Naive thymus-derived CD4-positive, alpha-beta T cell (primary cell): ENCODE measurements around the gene BCL11A. TPM values are rescaled to one million over a fixed set of nuclear protein-coding genes. Genes with fewer than 3 reads are reported as not detected.
"Not testable (repeated sequence)": the region's sequence is repeated elsewhere in the genome, so short reads cannot be mapped to it uniquely, and the experiment has no call there.

ENCODE experiments used
- ATAC-seq: fragments of 150-1000 bp; cut with Tn5 transposase; 2 replicates; pipeline ENCODE4 v1.10.0; 2021; ENCODE audit warnings: mild to moderate bottlenecking, moderate library complexity
- CTCF ChIA-PET: fragments of 350-600 bp; sonication (Branson Sonifier 250); formaldehyde crosslinking; loops from one replicate; lab custom pipeline; 2021; ENCODE audit warnings: antibody characterized with exemption; lab: Charles Lee
- POLR2A ChIA-PET: fragments of 350-600 bp; sonication (Branson Sonifier 250); formaldehyde crosslinking; loops from one replicate; lab custom pipeline; 2021; ENCODE audit warnings: antibody characterized with exemption, inconsistent platforms; lab: Charles Lee
- DNase-seq, 9 donors: peaks; one replicate each; pipeline versions ENCODE4 v3.0.0 to v3.0.0-alpha.2; 2020 to 2022; ENCODE audit warnings: mixed read lengths in 1 of 9
- H3K27ac ChIP-seq: one replicate; pipeline ENCODE4 v1.7.0; 2013; ENCODE audit warnings: mild to moderate bottlenecking, low read depth, low read length, moderate library complexity
- H3K27me3 ChIP-seq, 2 donors: one replicate each; pipeline ENCODE4 v1.7.0; 2013; ENCODE audit warnings: low read length in 2 of 2, mild to moderate bottlenecking in 2 of 2, moderate library complexity in 2 of 2; ENCODE audit not compliant: control insufficient read depth in 2 of 2, insufficient read depth in 2 of 2
- H3K36me3 ChIP-seq, 3 experiments: 1 replicate in 2 of 3; 2 replicates in 1 of 3; pipeline ENCODE4 v1.7.0; 2013; ENCODE audit warnings: low read length in 3 of 3, mild to moderate bottlenecking in 3 of 3, moderate library complexity in 1 of 3; ENCODE audit not compliant: insufficient read depth in 3 of 3, control insufficient read depth in 2 of 3
- H3K4me1 ChIP-seq, 2 donors: one replicate each; pipeline ENCODE4 v1.7.0; 2013; ENCODE audit warnings: low read length in 2 of 2, mild to moderate bottlenecking in 2 of 2, moderate library complexity in 1 of 2; ENCODE audit not compliant: control insufficient read depth in 2 of 2, insufficient read depth in 2 of 2
- H3K4me3 ChIP-seq: 2 replicates; pipeline ENCODE4 v1.7.0; 2013; ENCODE audit warnings: mild to moderate bottlenecking, low read length
- H3K9me3 ChIP-seq, 3 experiments: 1 replicate in 2 of 3; 2 replicates in 1 of 3; pipeline ENCODE4 v1.7.0; 2013; ENCODE audit warnings: low read length in 3 of 3; ENCODE audit not compliant: control insufficient read depth in 2 of 3
- H3K27ac Mint-ChIP-seq, 9 donors: one replicate each; pipeline ENCODE4 v1.8.0; 2020 to 2022; ENCODE audit warnings: mixed read lengths in 9 of 9, mild to moderate bottlenecking in 8 of 9, moderate library complexity in 5 of 9, inconsistent platforms in 2 of 9
- H3K27me3 Mint-ChIP-seq, 5 donors: one replicate each; pipeline ENCODE4 v1.8.0; 2021 to 2022; ENCODE audit warnings: mixed read lengths in 5 of 5, mild to moderate bottlenecking in 1 of 5
- H3K36me3 Mint-ChIP-seq, 5 donors: one replicate each; pipeline ENCODE4 v1.8.0; 2020 to 2022; ENCODE audit warnings: mixed read lengths in 5 of 5, mild to moderate bottlenecking in 3 of 5, inconsistent platforms in 1 of 5
- H3K4me1 Mint-ChIP-seq, 7 donors: one replicate each; pipeline ENCODE4 v1.8.0; 2020 to 2022; ENCODE audit warnings: mixed read lengths in 7 of 7, mild to moderate bottlenecking in 3 of 7, inconsistent platforms in 1 of 7
- H3K4me3 Mint-ChIP-seq, 10 donors: one replicate each; pipeline ENCODE4 v1.8.0; 2020 to 2022; ENCODE audit warnings: mild to moderate bottlenecking in 10 of 10, mixed read lengths in 10 of 10, moderate library complexity in 6 of 10, inconsistent platforms in 2 of 10
- H3K9me3 Mint-ChIP-seq, 11 donors: one replicate each; pipeline ENCODE4 v1.8.0; 2020 to 2022; ENCODE audit warnings: mixed read lengths in 11 of 11, mild to moderate bottlenecking in 4 of 11, inconsistent platforms in 1 of 11, moderate library complexity in 1 of 11
- intact Hi-C, 2 donors: fragments of 100-400 bp; cut with micrococcal nuclease; formaldehyde crosslinking; loops; one replicate each; pipeline ENCODE4 v1.15.1; 2023
- polyA plus RNA-seq, 2 donors: library from polyadenylated mRNA; unstranded; fragments of 300-500 nt; fragmentation: Illumina TruSeq; gene quantifications; one replicate each; pipeline ENCODE4 v1.2.3, GENCODE V29; 2021
- total RNA-seq, 6 experiments: library from RNA in 5 of 6; stranded (reverse) in 5 of 6; gene quantifications; 1 replicate in 5 of 6; 2 replicates in 1 of 6; pipeline ENCODE4 v1.2.3 and lab custom pipeline; 2021 to 2026

BCL11A gene
- total and polyA plus RNA-seq, 7 experiments from 2014 or later = 1.5 to 26.2 (median 2.5) TPM; not detected in 1

GRCh38 chr2:60426341-60426740 is 127.1 kb downstream of the BCL11A start:
- H3K27ac Mint-ChIP-seq = no peak overlapping the region
- no peaks in the 10 kb centered on the region for H3K36me3 ChIP-seq
- no peaks in the 10 kb centered on the region for H3K9me3 ChIP-seq
- ATAC-seq (no peak), DNase-seq (no peak)
- no peak overlapping the region for H3K27ac ChIP-seq
- H3K27me3 Mint-ChIP-seq = peaks cover 0 to 12% (median 5%) of the 10 kb centered on the region in 5 donors
- ChIA-PET CTCF (no interaction called here), POLR2A (no interaction called here)
- intact Hi-C loops = no loop called here
- no peak overlapping the region for H3K4me3 ChIP-seq
- H3K27me3 ChIP-seq = no peaks in the 10 kb centered on the region
- peaks cover 0 to 4% (median 0%) of the 10 kb centered on the region in 11 donors for H3K9me3 Mint-ChIP-seq
- no peaks in the 10 kb centered on the region for H3K4me1 ChIP-seq
- H3K4me3 Mint-ChIP-seq = no peak overlapping the region
- H3K36me3 Mint-ChIP-seq = no peaks in the 10 kb centered on the region
- H3K4me1 Mint-ChIP-seq = peaks cover 0 to 4% (median 0%) of the 10 kb centered on the region in 7 donors

GRCh38 chr2:60424233-60424632 is 129.2 kb downstream of the BCL11A start:
- Histone ChIP-seq H3K27ac (no peak overlapping the region), H3K36me3 (no peaks in the 10 kb centered on the region), H3K4me1 (no peaks in the 10 kb centered on the region), H3K27me3 (no peaks in the 10 kb centered on the region), H3K9me3 (no peaks in the 10 kb centered on the region), H3K4me3 (no peak overlapping the region)
- Mint-ChIP-seq H3K4me3 (no peak overlapping the region), H3K27ac (no peak overlapping the region), H3K9me3 (peaks cover 0 to 4% (median 0%) of the 10 kb centered on the region in 11 donors), H3K27me3 (peaks cover 0 to 12% (median 4%) of the 10 kb centered on the region in 5 donors), H3K36me3 (no peaks in the 10 kb centered on the region), H3K4me1 (peaks cover 0 to 4% (median 0%) of the 10 kb centered on the region in 7 donors)
- ATAC-seq (no peak), DNase-seq (no peak)
- CTCF ChIA-PET = no interaction called here
- POLR2A ChIA-PET = no interaction called here
- intact Hi-C loops = no loop called here

- DNase-seq = no peak
- no peaks in the 10 kb centered on the region for H3K36me3 Mint-ChIP-seq
- intact Hi-C loops = no loop called here
These were observed 129.9 kb downstream of the BCL11A start for GRCh38 chr2:60423505-60423904.

GRCh38 chr2:60422826-60423483 is 130.5 kb downstream of the BCL11A start:
- Histone ChIP-seq H3K36me3 (no peaks in the 10 kb centered on the region), H3K27ac (no peak overlapping the region), H3K27me3 (no peaks in the 10 kb centered on the region), H3K4me1 (no peaks in the 10 kb centered on the region), H3K4me3 (no peak overlapping the region), H3K9me3 (no peaks in the 10 kb centered on the region)
- peaks cover 0 to 4% (median 0%) of the 10 kb centered on the region in 7 donors for H3K4me1 Mint-ChIP-seq
- H3K9me3 Mint-ChIP-seq = peaks cover 0 to 4% (median 0%) of the 10 kb centered on the region in 11 donors
- POLR2A ChIA-PET = no interaction called here
- no peaks in the 10 kb centered on the region for H3K36me3 Mint-ChIP-seq
- no peak overlapping the region for H3K4me3 Mint-ChIP-seq
- ATAC-seq (no peak), DNase-seq (no peak)
- H3K27me3 Mint-ChIP-seq = peaks cover 0 to 16% (median 7%) of the 10 kb centered on the region in 5 donors
- CTCF ChIA-PET = no interaction called here
- intact Hi-C loops = no loop called here
- no peak overlapping the region for H3K27ac Mint-ChIP-seq

More at GRCh38 chr2:60423505-60423904, 129.9 kb downstream of the BCL11A start:
- H3K27me3 Mint-ChIP-seq = peaks cover 0 to 16% (median 7%) of the 10 kb centered on the region in 5 donors
- H3K27ac ChIP-seq = no peak overlapping the region
- ChIA-PET POLR2A (no interaction called here), CTCF (no interaction called here)
- no peaks in the 10 kb centered on the region for H3K27me3 ChIP-seq
- H3K4me1 Mint-ChIP-seq = peaks cover 0 to 4% (median 0%) of the 10 kb centered on the region in 7 donors
- ATAC-seq = no peak
- no peak overlapping the region for H3K27ac Mint-ChIP-seq
- H3K4me3 ChIP-seq = no peak overlapping the region
- H3K4me1 ChIP-seq = no peaks in the 10 kb centered on the region
- H3K9me3 Mint-ChIP-seq = peaks cover 0 to 4% (median 0%) of the 10 kb centered on the region in 11 donors
- no peaks in the 10 kb centered on the region for H3K9me3 ChIP-seq
- H3K36me3 ChIP-seq = no peaks in the 10 kb centered on the region
- H3K4me3 Mint-ChIP-seq = no peak overlapping the region

GRCh38 chr2:60417210-60417609 is 136.2 kb downstream of the BCL11A start:
- H3K27ac ChIP-seq, H3K4me1 ChIP-seq, CTCF ChIA-PET, H3K36me3 ChIP-seq, POLR2A ChIA-PET, H3K9me3 ChIP-seq, H3K4me3 ChIP-seq, H3K27ac Mint-ChIP-seq, H3K4me3 Mint-ChIP-seq, H3K9me3 Mint-ChIP-seq, DNase-seq, H3K4me1 Mint-ChIP-seq, H3K36me3 Mint-ChIP-seq, intact Hi-C loops, H3K27me3 ChIP-seq, ATAC-seq: not testable (repeated sequence)
- H3K27me3 Mint-ChIP-seq = peaks cover 0 to 11% (median 7%) of the 10 kb centered on the region in 5 donors

- Mint-ChIP-seq H3K9me3 (peaks cover 0 to 5% (median 0%) of the 10 kb centered on the region in 11 donors), H3K36me3 (no peaks in the 10 kb centered on the region), H3K4me1 (peaks cover 0 to 6% (median 2%) of the 10 kb centered on the region in 7 donors), H3K27ac (no peak overlapping the region), H3K27me3 (peaks cover 0 to 11% (median 7%) of the 10 kb centered on the region in 5 donors), H3K4me3 (no peak overlapping the region)
- H3K4me1 ChIP-seq = no peaks in the 10 kb centered on the region
- H3K9me3 ChIP-seq = no peaks in the 10 kb centered on the region
- POLR2A ChIA-PET = no interaction called here
- no peaks in the 10 kb centered on the region for H3K27me3 ChIP-seq
- intact Hi-C loops = no loop called here
- no peak overlapping the region for H3K27ac ChIP-seq
- ATAC-seq = peak; percentile 47
- H3K36me3 ChIP-seq = no peaks in the 10 kb centered on the region
- CTCF ChIA-PET = interaction anchor here (0.8 kb wide), 1 partner anchor 169 kb away, joined by 3 read pairs; no protein-coding TSS in a partner anchor
- H3K4me3 ChIP-seq = no peak overlapping the region
- DNase-seq = no peak
These were observed 137.0 kb downstream of the BCL11A start for GRCh38 chr2:60416221-60417008.
